Measurements from ENCODE around the gene EMP3. TPM values are rescaled to one million over a fixed set of nuclear protein-coding genes. Genes with fewer than 3 reads are reported as not detected.

The EMP3 gene
- polyA plus RNA-seq, 3 donors: 802 to 1,036 (median 996) TPM

DNA sequence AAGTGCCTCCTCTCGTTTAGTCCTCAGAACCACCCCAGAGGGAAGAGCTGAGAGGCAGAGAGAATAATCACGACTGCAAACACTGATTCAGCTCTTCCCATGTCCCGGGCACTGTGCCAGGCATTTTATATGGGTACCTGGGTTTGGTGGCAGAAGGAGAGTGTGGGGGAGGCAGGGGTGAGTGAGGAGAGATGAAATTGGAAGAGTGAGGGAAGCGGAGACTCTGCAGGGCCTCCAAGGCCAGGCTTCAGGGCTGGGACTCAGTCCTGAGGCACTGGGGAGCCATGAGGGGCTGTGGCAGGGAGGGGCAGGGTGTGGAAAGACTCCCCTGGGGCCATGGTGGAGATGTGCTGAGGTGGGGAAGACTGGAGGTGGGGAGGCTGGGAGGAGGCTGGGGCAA, 47.6 kb downstream of the EMP3 start:
- no peaks in the 10 kb centered on the region for H3K9me3 Mint-ChIP-seq
- Histone ChIP-seq H3K4me1 (ENCODE audit: control insufficient read depth in 1 of 2, insufficient read depth in 2 of 2, low read length in 2 of 2) (peaks cover 0 to under 1% of the 10 kb centered on the region in 2 donors), H3K79me2 (ENCODE audit: insufficient read depth, low read length) (no peaks in the 10 kb centered on the region), H3K36me3 (replicated peaks in 1 of 2; ENCODE audit: control insufficient read depth in 1 of 2, insufficient read depth in 2 of 2, low read length in 2 of 2) (no peaks in the 10 kb centered on the region), H3K27ac (ENCODE audit: low read depth in 1 of 2, low read length in 2 of 2) (no peak overlapping the region), H3K27me3 (ENCODE audit: control insufficient read depth in 2 of 2, insufficient read depth in 2 of 2, low read length in 2 of 2) (no peaks in the 10 kb centered on the region), H3K9ac (ENCODE audit: insufficient read depth, low read length, poor library complexity, severe bottlenecking) (no peak overlapping the region), H4K20me1 (ENCODE audit: insufficient read depth, low read length) (no peaks in the 10 kb centered on the region), H3K4me3 (replicated peaks in 1 of 3; ENCODE audit: low read depth in 2 of 3, low read length in 3 of 3) (no peak overlapping the region), H3K4me2 (replicated peaks; ENCODE audit: extremely low read depth, low read length, poor library complexity, severe bottlenecking) (no peak overlapping the region), H3K9me3 (replicated peaks in 1 of 2; ENCODE audit: control insufficient read depth in 1 of 2, insufficient read depth in 1 of 2, low read length in 2 of 2) (no peaks in the 10 kb centered on the region), H2AFZ (ENCODE audit: insufficient read depth, low read depth, low read length, poor library complexity, severe bottlenecking) (no peak overlapping the region)
- WGBS (ENCODE audit: insufficient coverage): 67% methylated on average over 3 of the region's 4 CpGs
- DNase-seq: no peak
- H3K27ac Mint-ChIP-seq: no peak overlapping the region
- no peak for TF ChIP-seq CTCF (IDR thresholded peaks at IDR 0.05)
- intact Hi-C loops (cut with micrococcal nuclease): no loop called here
- no peak overlapping the region for H3K4me3 Mint-ChIP-seq
- peaks cover 5% of the 10 kb centered on the region for H3K4me1 Mint-ChIP-seq
- H3K27me3 Mint-ChIP-seq (ENCODE audit: low read depth in 3 of 3): peaks cover 1 to 12% (median 7%) of the 10 kb centered on the region in 3 donors
- H3K36me3 Mint-ChIP-seq: no peaks in the 10 kb centered on the region

DNA sequence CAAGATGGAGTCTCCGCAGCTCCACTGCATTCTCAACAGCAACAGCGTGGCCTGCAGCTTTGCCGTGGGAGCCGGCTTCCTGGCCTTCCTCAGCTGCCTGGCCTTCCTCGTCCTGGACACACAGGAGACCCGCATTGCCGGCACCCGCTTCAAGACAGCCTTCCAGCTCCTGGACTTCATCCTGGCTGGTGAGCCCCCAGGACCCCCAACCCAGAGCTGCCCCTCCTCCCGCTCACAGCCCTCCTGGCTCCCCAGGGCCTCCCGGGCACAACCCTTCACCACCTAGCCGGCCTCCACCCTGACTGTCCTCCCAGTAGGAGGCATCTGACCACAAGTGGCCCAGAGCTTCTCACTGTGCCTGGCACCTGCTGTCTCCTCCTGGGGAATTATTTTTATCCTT, 48.2 kb downstream of the EMP3 start:
- H2AFZ ChIP-seq (ENCODE audit: insufficient read depth, low read depth, low read length, poor library complexity, severe bottlenecking): no peak overlapping the region
- H3K27ac ChIP-seq (ENCODE audit: low read depth in 1 of 2, low read length in 2 of 2): no peak overlapping the region
- no peaks in the 10 kb centered on the region for H3K79me2 ChIP-seq (ENCODE audit: insufficient read depth, low read length)
- Mint-ChIP-seq H3K4me1 (peaks cover 10% of the 10 kb centered on the region), H3K27me3 (ENCODE audit: low read depth in 3 of 3) (peaks cover 1 to 12% (median 7%) of the 10 kb centered on the region in 3 donors), H3K36me3 (no peaks in the 10 kb centered on the region), H3K9me3 (no peaks in the 10 kb centered on the region), H3K27ac (peak overlapping the region in 1 of 7 donors; percentile 46), H3K4me3 (no peak overlapping the region)
- intact Hi-C loops (cut with micrococcal nuclease): no loop called here
- no peak for TF ChIP-seq CTCF (IDR thresholded peaks at IDR 0.05)
- no peak overlapping the region for H3K9ac ChIP-seq (ENCODE audit: insufficient read depth, low read length, poor library complexity, severe bottlenecking)
- DNase-seq: no peak
- H4K20me1 ChIP-seq (ENCODE audit: insufficient read depth, low read length): no peaks in the 10 kb centered on the region
- no peaks in the 10 kb centered on the region for H3K9me3 ChIP-seq (replicated peaks in 1 of 2; ENCODE audit: control insufficient read depth in 1 of 2, insufficient read depth in 1 of 2, low read length in 2 of 2)
- no peaks in the 10 kb centered on the region for H3K36me3 ChIP-seq (replicated peaks in 1 of 2; ENCODE audit: control insufficient read depth in 1 of 2, insufficient read depth in 2 of 2, low read length in 2 of 2)
- peaks cover 0 to 5% of the 10 kb centered on the region in 2 donors for H3K4me1 ChIP-seq (ENCODE audit: control insufficient read depth in 1 of 2, insufficient read depth in 2 of 2, low read length in 2 of 2)
- no peak overlapping the region for H3K4me3 ChIP-seq (replicated peaks in 1 of 3; ENCODE audit: low read depth in 2 of 3, low read length in 3 of 3)
- 95% methylated on average over 10 of the region's 11 CpGs for WGBS (ENCODE audit: insufficient coverage)
- no peak overlapping the region for H3K4me2 ChIP-seq (replicated peaks; ENCODE audit: extremely low read depth, low read length, poor library complexity, severe bottlenecking)
- no peaks in the 10 kb centered on the region for H3K27me3 ChIP-seq (ENCODE audit: control insufficient read depth in 2 of 2, insufficient read depth in 2 of 2, low read length in 2 of 2)
